ENCODE results near the gene EEF1E1.

DNA sequence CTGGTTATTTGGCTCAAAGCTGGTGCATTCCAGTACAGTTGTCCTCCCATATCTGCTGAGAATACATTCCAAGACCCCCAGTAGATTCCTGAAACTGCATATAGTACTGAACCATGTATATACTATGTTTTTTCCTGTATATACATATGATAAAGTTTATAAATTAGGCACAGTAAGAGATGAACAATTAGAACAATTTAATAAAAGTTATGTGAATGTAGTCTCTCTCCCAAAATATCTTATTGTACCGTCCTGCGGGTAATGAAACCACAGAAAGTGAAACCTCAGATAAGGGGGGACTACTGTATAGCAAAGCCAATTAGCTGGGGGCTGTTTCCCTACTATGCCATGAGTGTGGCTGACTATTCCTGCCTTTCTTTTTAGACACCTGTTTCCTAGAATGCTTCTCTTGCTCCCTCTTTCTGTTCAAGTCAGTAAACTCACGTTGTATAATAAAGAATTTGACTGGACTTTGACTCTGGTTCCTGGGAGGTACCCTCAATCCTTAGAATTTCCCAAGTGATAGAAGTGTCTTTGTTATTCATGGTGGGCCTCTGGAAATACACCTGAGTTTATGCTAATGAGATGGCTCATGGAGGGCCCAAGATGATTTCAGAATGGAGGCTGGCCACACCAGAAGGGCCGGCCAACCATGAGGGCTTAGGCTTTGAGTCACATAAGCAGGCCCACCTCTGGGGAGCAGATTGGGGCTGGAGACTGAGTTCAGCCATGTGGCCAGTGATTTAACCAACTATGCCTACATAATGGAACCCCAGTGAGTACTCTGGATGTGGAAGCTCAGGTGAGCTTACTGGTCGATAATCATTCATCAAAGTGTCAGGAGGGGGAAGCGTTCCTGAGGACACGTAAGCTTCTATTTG lies 37.5 kb downstream of the EEF1E1 start:
- TF ChIP-seq EZH2 (IDR thresholded peaks at IDR 0.05) (no peak), POLR2AphosphoS5 (IDR thresholded peaks at IDR 0.05; ENCODE audit: borderline replicate concordance, low read depth, low read length) (no peak; the same call in 1 of the 2 replicates), FOXP2 (optimal IDR thresholded peaks at IDR 0.05; ENCODE audit: control extremely low read depth, extremely low read length, insufficient read depth) (no peak)
